DOHH2 (cell line): ENCODE measurements around the gene PDRG1.
"Not testable (repeated sequence)": the region's sequence is repeated elsewhere in the genome, so short reads cannot be mapped to it uniquely, and the experiment has no call there.

Experiments
- EZH2phosphoT487 ChIP-seq: fragments of 200-600 bp; sonication (generic); IDR thresholded peaks from 2 replicates; pipeline ENCODE4 v1.6.1; 2017; ENCODE audit warnings: borderline replicate concordance, mild to moderate bottlenecking, antibody characterized with exemption, low read length, moderate library complexity, mixed read lengths
- TF ChIP-seq, protein P1 (sequence below): fragments of 200-600 bp; sonication (generic); IDR thresholded peaks from one replicate; pipeline ENCODE4 v1.5.1; 2014; ENCODE audit warnings: antibody characterized with exemption, mild to moderate bottlenecking, low read depth, low read length; ENCODE audit not compliant: poor library complexity, severe bottlenecking

DNA sequence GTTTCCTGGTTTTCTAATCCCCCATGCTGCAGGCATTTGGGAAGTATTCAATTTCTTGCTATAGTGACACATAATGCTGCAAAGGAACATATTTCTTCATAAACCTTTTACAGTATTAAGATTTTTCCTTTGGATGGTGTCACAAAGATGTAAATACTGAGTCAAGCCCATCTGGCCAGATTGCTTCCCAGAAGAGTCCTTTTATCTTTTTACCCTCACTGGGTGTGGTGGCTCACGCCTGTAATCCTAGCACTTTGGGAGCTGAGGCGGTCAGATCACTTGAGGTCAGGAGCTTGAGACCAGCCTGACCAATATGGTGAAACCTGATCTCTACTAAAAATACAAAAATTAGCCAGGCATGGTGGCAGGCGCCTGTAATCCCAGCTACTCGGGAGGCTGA lies 22.2 kb downstream of the PDRG1 start:
- TF ChIP-seq, protein P1, sequence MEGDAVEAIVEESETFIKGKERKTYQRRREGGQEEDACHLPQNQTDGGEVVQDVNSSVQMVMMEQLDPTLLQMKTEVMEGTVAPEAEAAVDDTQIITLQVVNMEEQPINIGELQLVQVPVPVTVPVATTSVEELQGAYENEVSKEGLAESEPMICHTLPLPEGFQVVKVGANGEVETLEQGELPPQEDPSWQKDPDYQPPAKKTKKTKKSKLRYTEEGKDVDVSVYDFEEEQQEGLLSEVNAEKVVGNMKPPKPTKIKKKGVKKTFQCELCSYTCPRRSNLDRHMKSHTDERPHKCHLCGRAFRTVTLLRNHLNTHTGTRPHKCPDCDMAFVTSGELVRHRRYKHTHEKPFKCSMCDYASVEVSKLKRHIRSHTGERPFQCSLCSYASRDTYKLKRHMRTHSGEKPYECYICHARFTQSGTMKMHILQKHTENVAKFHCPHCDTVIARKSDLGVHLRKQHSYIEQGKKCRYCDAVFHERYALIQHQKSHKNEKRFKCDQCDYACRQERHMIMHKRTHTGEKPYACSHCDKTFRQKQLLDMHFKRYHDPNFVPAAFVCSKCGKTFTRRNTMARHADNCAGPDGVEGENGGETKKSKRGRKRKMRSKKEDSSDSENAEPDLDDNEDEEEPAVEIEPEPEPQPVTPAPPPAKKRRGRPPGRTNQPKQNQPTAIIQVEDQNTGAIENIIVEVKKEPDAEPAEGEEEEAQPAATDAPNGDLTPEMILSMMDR = not testable (repeated sequence)
- TF ChIP-seq EZH2phosphoT487 = not testable (repeated sequence)
